Measurements from ENCODE around the gene SMARCA2.
A peak's percentile ranks its signal among the peaks of the same experiment; 100 is the strongest.

SMARCA2 gene

GRCh38 chr9:2060424-2060823 is 45.3 kb downstream of the SMARCA2 start:
- Histone ChIP-seq H3K27me3 (ENCODE audit: insufficient read depth, low read depth) (no peaks in the 10 kb centered on the region), H2AFZ (ENCODE audit: low read depth) (no peak overlapping the region), H3K36me3 (ENCODE audit: insufficient read depth) (peaks cover 2% of the 10 kb centered on the region; the same call in 1 of the 2 replicates), H3K9ac (no peak overlapping the region), H3K79me2 (ENCODE audit: insufficient read depth, low read depth) (peaks cover 11% of the 10 kb centered on the region), H3K4me3 (IDR thresholded peaks at IDR 0.05; ENCODE audit: insufficient read depth, low read depth, low read length) (no peak overlapping the region), H3K27ac (0 out of 2 replicates have a peak overlapping the region, but pooled peaks have one; percentile 7), H3K4me1 (ENCODE audit: low read depth, poor library complexity, severe bottlenecking) (peaks cover 11% of the 10 kb centered on the region), H3K4me2 (no peak overlapping the region), H4K20me1 (ENCODE audit: insufficient read depth) (no peaks in the 10 kb centered on the region)
- TF ChIP-seq, protein P1, sequence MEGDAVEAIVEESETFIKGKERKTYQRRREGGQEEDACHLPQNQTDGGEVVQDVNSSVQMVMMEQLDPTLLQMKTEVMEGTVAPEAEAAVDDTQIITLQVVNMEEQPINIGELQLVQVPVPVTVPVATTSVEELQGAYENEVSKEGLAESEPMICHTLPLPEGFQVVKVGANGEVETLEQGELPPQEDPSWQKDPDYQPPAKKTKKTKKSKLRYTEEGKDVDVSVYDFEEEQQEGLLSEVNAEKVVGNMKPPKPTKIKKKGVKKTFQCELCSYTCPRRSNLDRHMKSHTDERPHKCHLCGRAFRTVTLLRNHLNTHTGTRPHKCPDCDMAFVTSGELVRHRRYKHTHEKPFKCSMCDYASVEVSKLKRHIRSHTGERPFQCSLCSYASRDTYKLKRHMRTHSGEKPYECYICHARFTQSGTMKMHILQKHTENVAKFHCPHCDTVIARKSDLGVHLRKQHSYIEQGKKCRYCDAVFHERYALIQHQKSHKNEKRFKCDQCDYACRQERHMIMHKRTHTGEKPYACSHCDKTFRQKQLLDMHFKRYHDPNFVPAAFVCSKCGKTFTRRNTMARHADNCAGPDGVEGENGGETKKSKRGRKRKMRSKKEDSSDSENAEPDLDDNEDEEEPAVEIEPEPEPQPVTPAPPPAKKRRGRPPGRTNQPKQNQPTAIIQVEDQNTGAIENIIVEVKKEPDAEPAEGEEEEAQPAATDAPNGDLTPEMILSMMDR (conservative IDR thresholded peaks at IDR 0.05; ENCODE audit: low read depth, low read length), result no peak

- H3K4me2 ChIP-seq, result no peak overlapping the region
- TF ChIP-seq, protein P1 (conservative IDR thresholded peaks at IDR 0.05; ENCODE audit: low read depth, low read length), result no peak
- no peaks in the 10 kb centered on the region for H3K27me3 ChIP-seq (ENCODE audit: insufficient read depth, low read depth)
- no peaks in the 10 kb centered on the region for H4K20me1 ChIP-seq (ENCODE audit: insufficient read depth)
- no peak overlapping the region for H2AFZ ChIP-seq (ENCODE audit: low read depth)
- H3K79me2 ChIP-seq (ENCODE audit: insufficient read depth, low read depth), result no peaks in the 10 kb centered on the region
- no peak overlapping the region for H3K9ac ChIP-seq
- H3K4me1 ChIP-seq (ENCODE audit: low read depth, poor library complexity, severe bottlenecking), result peaks cover 31% of the 10 kb centered on the region
- H3K4me3 ChIP-seq (IDR thresholded peaks at IDR 0.05; ENCODE audit: insufficient read depth, low read depth, low read length), result no peak overlapping the region
- H3K36me3 ChIP-seq (ENCODE audit: insufficient read depth), result peaks cover 7% of the 10 kb centered on the region; the same call in 1 of the 2 replicates
- H3K27ac ChIP-seq, result no peak overlapping the region
Observed at GRCh38 chr9:2065704-2066103, 50.6 kb downstream of the SMARCA2 start.

GRCh38 chr9:2066312-2067273 is 51.4 kb downstream of the SMARCA2 start:
- Histone ChIP-seq H3K4me1 (ENCODE audit: low read depth, poor library complexity, severe bottlenecking) (peaks cover 40% of the 10 kb centered on the region), H3K4me3 (IDR thresholded peaks at IDR 0.05; ENCODE audit: insufficient read depth, low read depth, low read length) (no peak overlapping the region), H3K27me3 (ENCODE audit: insufficient read depth, low read depth) (no peaks in the 10 kb centered on the region), H3K4me2 (no peak overlapping the region), H4K20me1 (ENCODE audit: insufficient read depth) (no peaks in the 10 kb centered on the region), H3K79me2 (ENCODE audit: insufficient read depth, low read depth) (no peaks in the 10 kb centered on the region), H3K9ac (no peak overlapping the region), H3K27ac (no peak overlapping the region), H2AFZ (ENCODE audit: low read depth) (no peak overlapping the region), H3K36me3 (ENCODE audit: insufficient read depth) (peaks cover 7% of the 10 kb centered on the region; the same call in 1 of the 2 replicates)
- TF ChIP-seq, protein P1 (conservative IDR thresholded peaks at IDR 0.05; ENCODE audit: low read depth, low read length), result no peak

DNA sequence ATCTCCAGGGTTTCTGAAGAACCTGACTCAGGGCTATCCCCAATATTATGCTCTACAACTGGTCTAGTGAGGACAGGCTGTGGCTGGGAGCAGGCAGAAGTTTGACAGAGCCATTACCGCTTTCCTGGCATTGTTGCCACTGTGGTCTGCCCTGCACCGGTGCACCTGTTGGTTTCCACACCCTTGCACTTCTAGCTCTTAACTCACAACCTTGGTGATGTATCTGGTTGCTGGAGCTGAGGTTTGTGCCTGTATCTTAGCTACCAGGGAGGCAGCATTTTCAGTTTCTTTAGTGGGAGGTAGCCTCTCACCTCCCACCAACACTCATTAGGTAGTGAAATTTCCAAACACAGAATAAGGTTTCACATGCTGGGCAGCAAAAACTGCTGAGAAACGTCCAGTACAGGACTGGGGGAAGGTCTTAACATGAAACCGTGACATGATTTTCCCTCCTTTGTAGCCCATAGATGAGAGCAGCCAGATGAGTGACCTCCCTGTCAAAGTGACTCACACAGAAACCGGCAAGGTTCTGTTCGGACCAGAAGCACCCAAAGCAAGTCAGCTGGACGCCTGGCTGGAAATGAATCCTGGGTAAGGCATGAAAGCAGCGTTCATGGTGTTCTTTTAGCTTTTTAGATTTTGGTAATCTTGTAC is 57.7 kb downstream of the SMARCA2 start:
- H3K4me1 ChIP-seq (ENCODE audit: low read depth, poor library complexity, severe bottlenecking), result peaks cover 62% of the 10 kb centered on the region
- no peaks in the 10 kb centered on the region; the same call in 1 of the 2 replicates for H3K36me3 ChIP-seq (ENCODE audit: insufficient read depth)
- H3K27me3 ChIP-seq (ENCODE audit: insufficient read depth, low read depth), result no peaks in the 10 kb centered on the region
- peak overlapping the region; percentile 87 for H3K4me2 ChIP-seq
- no peak overlapping the region for H3K4me3 ChIP-seq (IDR thresholded peaks at IDR 0.05; ENCODE audit: insufficient read depth, low read depth, low read length)
- no peaks in the 10 kb centered on the region; the same call in 1 of the 2 replicates for H3K79me2 ChIP-seq (ENCODE audit: insufficient read depth, low read depth)
- TF ChIP-seq, protein P1 (conservative IDR thresholded peaks at IDR 0.05; ENCODE audit: low read depth, low read length), result no peak
- H2AFZ ChIP-seq (ENCODE audit: low read depth), result no peak overlapping the region
- H3K27ac ChIP-seq, result peak overlapping the region; percentile 77
- H4K20me1 ChIP-seq (ENCODE audit: insufficient read depth), result no peaks in the 10 kb centered on the region
- peak overlapping the region; percentile 30; the same call in 1 of the 2 replicates for H3K9ac ChIP-seq
